Hindlimb muscle (tissue), 1 donor: ENCODE measurements around the gene UNC13B. TPM values are rescaled to one million over a fixed set of nuclear protein-coding genes. Genes with fewer than 3 reads are reported as not detected.
"Not testable (repeated sequence)": the region's sequence is repeated elsewhere in the genome, so short reads cannot be mapped to it uniquely, and the experiment has no call there.

Experiments used
- DNase-seq: peaks from one replicate; pipeline ENCODE4 v3.0.0-alpha.2; 2013
- polyA plus RNA-seq: library from polyadenylated mRNA; unstranded; fragments of 120-200 nt; gene quantifications from one replicate; pipeline ENCODE4 v1.2.1, GENCODE V29; 2013; ENCODE audit not compliant: insufficient read length

Gene UNC13B
- polyA plus RNA-seq, 1 donor, result 24.1 TPM

DNA sequence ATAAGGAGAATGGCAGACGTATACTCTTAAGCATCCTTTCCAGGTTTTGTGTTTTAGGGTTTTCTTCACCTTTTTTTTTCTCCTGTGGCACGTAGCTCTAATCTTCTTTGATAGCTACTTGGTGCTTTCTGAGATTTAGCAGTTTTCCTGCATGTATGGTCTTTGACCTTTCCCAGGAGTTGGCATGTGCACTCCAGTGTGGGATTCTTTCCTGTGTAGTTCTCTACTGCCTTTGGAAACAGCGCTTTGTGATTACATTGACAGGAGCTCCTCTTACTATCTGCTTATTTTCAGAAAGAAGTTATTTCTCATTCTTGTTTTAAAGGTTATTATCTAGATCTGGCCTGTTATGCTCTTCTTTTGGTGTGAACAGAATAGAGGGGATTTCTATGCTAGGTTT lies 65.5 kb downstream of the UNC13B start:
- DNase-seq, result no peak

DNA sequence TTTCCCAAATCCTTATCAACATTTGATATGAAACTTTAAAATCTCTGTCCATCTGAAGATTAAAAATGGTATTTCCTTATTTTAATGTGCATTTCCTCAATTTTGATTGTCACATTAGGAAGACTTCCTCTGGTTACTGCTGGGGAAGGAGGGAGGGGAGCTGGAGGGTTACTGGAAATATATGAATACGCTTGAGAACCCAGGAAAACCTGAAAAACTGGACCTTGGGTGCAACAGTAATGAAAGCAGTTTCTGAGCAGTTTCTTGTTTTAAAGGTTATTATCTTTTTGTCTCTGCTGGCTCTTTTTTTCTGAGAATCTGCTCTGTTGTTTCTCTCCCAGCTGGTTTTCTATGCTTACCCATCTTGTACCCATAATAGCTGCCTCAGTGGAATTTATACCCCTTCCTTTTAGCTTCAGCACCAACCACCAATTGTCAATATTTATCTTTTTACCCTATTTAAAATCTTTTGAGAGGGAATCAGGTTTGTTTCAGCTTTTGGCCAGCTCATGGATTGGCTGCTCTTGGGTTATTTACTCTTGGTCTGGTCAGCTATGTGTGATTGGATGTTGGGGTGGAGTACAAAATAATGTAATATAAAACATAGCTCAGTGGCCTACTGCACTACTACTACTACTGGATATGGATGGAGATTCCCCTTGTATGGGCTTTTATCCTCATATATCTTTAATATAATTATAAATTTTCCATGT lies 67.4 kb downstream of the UNC13B start:
- no peak for DNase-seq

DNA sequence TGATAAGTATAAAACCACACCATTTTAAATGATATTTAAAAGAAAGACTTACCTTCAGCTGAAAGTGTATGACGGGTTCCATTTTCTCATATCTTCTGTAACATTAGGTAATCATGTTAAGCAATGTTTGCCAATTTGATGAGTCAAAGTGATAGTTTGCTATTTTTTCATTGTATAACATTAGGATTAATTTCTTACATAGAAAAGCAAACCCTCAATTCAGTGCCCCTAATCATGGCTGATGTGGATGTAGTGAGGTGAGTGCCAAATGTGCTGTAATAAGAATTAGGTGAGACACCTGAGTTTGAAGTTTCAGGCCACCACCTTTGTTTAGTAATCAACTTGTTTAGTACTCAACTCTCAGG lies 68.0 kb downstream of the UNC13B start:
- DNase-seq, result no peak

DNA sequence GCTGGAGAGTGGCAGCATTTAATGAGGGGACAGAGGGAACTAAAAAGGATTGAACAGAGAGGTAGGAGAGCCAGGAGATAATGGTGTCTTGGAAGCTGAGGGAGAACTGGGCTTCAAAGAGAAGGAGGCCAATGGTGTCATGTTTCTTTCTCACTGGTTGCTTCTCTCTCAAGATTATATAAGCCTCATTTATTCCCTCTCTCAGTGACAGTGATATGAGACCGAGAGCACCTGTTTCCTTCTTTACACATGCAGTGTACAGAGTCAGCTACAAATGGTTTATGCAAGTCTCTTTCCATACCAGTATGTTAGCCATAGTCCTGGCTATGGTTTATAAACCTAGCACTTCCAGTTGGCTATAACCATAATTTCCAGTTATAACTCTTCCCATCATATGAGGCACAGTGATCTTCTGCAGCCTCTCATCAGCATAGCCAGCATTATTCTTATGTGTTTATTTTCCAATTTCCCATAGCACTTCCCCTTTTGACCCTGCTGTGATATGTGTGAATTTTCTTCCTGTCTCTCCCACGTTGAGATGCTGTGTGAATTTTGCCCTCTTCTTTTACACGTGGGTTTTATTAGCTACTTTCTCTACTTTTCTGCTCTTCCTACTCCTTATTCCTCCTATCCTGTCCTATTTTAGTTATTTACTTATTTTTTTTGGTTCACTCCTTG lies 71.2 kb downstream of the UNC13B start:
- DNase-seq, result no peak

DNA sequence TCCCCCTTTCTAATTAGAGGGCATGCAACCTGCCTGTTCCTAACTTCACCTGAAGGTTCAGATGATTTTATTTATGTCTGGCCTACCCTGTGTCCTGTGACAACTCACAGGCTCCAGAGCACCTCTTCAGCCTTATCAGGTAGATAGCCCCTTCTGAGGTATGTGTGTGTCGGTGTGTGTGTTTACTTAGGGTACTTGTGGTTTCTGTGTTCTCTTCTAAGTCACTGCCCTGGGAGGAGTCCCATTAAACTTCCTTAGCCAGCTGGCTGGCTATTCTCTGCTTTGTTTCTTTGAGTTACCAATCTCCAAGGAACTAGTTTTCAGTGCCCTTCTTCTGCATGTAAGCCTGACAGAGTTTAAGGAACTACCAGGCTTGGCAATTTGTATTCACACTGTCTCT lies 74.9 kb downstream of the UNC13B start:
- no peak for DNase-seq

DNA sequence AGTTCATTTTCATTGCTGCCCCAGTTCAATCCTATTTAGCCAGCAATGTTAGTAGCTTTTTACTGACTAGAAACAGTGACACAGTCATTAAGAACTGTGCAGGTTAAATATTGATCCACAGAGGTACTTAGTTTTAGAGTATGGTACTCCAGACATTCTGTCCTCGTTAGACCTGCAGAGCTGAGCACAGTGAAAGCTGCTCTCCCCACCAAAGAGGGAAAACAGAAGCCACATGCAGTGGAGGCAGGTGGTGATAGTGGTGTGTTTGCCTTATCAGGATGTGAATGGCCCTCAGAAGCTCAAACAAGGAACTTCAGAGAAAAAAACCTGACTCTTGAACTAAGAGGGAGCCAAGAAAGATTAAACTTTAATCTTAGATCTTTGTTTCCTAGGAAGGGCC lies 75.5 kb downstream of the UNC13B start:
- no peak for DNase-seq

DNA sequence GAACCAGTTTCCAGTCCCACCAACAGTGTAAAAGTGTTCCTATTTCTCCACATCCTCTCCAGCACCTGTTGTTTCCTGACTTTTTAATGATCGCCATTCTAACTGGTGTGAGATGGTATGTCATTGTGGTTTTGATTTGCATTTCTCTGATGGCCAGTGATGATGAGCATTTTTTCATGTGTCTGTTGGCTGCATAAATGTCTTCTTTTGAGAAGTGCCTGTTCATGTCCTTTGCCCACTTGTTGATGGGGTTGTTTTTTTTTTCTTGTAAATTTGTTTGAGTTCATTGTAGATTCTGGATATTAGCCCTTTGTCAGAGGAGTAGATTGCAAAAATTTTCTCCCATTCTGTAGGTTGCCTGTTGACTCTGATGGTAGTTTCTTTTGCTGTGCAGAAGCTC lies 84.1 kb downstream of the UNC13B start:
- not testable (repeated sequence) for DNase-seq

DNA sequence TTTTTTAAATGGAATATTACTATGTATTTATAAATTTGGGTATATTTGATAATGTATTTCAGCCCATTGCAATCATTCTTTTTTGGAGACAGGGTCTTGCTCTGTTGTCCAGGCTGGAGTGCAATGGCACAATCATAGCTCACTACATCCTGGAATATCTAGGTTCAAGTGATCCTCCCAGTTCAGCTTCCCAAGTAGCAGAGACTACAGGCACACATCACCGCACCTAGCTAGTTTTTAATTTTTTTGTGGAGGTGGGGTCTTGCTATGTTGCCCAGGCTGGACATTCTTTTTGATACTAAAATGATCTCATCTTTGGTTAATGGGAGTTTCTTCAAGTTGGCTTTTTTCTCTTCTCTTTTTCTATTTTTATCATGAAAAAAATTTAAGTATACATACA lies 91.3 kb downstream of the UNC13B start:
- no peak for DNase-seq

DNA sequence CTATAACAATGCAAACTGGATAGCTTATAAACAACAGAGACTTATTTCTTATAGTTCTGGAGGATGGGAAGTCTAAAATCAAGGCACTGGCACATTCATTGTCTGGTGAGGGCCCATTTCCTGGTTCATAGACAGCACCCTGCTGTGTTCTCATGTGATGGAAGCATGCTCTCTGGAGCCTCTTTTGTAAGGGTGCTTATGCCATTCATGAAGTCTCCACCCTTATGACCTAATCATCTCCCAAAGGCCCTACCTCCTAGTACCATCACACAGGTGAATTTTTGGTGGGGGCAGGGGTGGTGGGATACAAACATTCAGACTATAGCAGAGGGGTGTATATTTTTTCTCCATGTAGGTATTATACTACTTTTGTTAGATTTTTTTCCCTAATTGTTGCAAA lies 92.4 kb downstream of the UNC13B start:
- DNase-seq, result no peak

DNA sequence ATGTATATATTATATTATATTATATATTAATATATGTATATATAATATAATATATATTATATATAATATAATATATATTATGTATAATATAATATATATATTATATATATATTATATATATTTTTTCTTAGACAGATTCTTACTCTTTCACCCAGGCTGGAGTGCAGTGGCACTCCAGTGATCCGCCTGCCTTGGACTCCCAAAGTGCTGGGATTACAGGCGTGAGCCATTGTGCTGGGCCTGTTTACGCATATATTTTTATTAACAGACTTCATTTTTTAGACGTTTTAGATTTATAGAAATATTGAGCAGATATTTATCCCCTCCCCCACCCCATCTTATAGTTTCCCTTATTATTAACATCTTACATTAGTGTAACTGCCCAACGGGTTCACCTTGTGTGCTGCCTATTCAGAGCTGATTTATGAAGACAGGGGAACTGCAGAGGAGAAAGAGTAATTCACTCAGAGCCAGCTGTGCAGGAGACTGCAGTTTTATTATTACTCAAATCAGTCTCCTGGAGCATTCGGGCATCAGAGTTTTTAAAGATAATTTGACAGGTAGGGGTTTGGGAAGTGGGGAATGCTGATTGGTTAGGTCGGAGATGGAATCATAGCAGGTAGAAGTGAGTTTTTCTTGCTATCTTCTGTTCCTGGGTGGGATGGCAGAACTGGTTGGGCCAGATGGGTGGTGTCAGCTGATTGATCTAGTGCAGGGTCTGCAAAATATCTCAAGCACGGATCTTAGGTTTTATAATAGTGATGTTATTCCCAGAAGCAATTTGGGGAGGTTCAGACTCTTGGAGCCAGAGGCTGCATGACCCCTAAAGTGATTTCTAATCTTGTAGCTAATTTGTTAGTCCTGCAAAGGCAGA lies 93.4 kb downstream of the UNC13B start:
- DNase-seq, result no peak

DNA sequence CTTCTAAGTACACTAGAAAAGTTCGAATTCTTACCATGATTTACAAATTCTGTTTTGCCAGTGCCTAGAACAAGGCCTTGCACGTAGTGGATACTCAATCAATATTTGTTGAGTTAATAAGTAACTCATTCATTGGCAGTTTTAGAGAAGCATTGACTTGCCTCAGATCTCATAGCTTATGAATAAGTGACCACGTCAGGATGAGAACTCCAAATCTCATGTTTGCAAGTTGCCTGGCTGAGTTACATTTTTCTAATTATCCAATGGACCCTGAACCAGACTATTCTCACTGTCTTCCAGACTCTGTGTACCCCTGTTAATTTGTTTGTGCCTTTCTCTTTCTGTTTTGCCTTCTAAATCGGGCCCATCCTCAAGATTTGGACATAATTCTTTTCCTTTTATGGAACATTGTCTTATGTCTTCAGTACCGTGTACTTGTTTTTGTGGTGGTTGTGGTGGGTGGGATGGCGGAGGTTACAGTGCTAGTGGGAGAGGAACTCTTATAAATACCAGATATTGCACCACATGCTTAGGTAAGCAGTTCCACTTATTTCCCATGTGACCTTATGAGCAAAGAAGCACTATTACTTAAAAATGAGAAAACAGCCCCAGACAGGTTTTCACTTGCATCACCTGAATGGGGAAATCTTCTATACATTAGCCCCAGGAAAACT lies 96.3 kb downstream of the UNC13B start:
- no peak for DNase-seq

DNA sequence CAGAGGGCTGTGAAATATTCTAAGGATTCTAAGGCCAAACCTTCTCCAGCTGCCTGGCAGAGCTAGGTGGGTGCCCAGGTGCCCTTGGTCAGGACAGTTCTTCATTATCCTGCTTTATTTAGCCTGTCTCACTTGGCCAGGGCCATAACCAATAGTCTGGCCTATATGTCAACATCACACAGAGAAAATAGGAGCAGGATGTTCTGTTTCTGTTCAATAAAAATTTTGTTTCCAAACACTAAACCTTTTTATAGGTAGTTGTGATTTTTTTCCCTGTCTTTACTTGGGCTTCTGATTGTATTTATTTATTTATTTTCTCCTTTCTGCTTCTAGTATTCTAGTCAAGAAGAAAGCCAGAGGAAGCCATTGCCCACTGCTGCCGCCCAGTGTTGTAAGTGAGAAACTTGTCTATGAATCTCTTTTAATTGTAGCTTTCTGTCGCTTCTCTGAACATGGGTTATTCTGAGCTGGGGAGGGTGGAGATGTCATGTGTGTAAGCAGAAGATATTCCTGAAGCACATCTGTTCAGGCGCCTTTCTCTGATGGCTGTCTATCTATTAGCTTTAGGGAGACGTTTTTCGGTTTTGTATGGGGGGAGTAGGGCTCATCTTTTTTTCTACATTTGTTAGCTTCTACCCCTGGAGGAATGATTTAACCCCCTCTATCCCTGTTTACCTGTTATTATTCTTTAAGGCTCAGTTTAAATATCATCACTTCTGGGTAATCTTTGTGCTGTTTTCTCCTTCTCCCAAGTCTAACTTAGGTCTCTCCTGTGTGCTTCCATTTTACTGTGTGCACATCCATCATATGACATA lies 97.1 kb downstream of the UNC13B start:
- DNase-seq, result peak; percentile 75

DNA sequence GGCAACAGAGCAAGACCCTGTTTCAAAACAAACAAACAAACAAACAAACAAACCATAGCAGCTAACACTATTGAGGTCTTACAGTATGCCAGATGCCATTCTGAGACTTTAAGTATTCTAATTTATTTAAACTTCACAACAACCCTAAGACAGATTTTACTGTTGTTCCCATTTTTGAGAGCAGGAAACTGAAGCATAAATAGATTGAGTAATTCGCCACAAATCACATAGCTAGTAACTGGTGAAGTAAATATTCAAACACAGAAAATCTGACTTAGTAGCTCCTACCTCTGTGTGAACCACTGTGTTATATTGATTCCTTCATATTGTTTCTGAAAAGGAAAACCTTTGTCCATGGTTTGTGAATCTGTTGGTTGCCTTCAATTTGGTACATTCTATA lies 98.4 kb downstream of the UNC13B start:
- no peak for DNase-seq

DNA sequence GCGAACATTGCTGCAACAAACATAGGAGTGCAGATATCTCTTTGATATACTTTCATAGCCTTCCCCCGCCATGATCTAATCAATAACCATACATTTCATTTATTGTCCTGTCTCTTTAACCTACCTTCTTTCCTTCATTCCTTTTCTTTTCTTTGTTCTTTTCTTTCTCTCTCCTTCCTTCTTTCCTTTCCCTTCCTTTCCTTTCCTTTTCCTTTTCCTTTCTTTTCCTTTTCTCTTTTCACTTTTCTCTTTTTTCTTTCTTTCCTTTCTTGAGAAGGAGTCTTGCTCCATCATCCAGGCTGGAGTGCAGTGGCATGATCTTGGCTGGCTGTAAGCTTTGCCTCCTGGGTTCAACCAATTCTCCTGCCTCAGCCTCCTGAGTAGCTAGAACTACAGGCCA lies 100.3 kb downstream of the UNC13B start:
- no peak for DNase-seq

DNA sequence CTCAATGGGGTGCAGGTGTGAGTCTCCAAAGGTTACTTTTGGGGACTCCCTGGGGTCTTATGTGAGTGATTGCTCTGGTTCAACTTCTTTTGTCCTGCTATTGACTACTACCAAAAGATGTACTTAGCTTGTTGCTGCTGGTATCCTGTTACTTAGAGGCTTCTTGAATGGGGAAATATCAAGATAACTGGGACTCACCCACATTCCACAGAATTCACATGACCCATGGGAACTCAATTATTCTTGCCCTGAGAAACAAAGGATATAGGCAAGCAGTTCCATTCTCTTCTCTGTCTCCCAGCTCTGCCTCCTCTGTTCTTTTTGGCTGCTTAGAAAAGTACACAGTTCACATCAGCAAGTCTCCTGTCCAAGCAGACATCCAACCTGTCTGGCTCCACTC lies 105.9 kb downstream of the UNC13B start:
- no peak for DNase-seq

DNA sequence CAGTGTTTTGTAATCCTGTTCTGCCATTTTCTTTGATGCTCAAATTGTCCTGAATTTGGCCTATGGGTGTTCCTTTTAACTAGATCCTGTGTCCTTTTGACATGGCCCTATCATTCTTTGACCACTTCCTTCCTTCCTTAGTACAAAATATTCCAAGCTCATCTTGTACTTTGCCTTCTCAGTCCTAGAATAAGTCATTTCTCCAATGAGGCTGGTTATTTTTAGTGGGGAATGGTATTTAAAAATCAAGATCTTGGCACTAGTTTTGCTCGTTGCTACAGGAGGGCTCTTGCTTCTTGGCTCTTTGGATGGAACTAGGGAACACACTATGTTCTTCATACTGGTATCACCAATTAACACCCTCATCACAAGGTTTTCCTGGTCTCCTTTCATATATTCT lies 108.1 kb downstream of the UNC13B start:
- DNase-seq, result no peak

DNA sequence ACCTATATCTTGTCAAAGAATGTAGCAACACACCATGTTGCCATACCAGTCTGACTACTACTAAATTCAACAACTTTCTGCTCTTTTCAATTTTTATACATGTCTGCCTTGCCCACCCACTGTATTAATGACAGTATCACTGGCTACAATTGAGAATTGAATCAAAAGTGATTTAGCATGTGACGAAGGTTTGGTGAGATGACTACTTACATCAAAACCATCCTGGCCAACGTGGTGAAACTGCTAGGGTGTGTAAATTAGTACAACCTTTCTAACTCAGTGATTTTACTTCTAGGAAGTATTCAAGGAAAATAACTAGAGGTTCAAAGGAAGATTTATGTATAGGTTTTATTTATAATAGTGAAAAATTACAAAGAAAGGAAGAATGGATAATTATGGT lies 109.8 kb downstream of the UNC13B start:
- no peak for DNase-seq

DNA sequence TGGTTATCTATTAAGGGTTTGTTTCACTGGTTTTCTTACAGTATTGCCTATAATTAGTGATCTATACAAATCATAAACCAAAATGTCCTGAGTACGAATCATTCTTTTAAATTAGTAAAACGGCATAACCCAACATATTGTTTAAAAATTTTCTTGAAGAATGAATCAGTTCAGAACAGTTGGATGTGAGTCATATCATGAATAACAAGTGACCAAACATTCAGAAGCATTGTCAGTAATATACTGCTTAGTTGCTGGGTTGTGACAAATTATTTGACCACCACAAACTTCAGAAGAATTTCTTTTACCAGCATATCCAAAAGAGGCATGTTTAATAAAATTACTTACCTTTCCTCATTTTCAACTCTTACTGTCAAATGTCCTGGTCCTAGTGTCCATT lies 111.2 kb downstream of the UNC13B start:
- no peak for DNase-seq

DNA sequence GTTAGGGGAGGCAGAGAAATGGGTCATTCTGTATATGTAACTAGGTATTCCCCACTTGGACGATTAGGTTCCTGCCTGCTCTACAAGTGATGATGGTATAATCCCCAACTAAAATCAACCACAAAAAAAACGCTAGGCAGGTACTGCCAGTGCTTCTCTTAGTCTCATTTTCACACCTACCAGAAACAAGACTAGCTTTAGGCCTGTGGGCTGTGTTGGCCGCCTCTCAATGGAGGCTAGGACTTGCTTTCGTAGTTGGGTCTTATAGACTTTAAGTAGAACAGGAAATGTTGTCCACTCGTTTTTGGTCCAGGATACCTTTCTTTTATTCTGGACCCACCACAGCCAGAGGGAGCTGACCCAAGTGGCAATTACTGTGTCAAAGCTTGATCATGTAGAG lies 111.8 kb downstream of the UNC13B start:
- no peak for DNase-seq

DNA sequence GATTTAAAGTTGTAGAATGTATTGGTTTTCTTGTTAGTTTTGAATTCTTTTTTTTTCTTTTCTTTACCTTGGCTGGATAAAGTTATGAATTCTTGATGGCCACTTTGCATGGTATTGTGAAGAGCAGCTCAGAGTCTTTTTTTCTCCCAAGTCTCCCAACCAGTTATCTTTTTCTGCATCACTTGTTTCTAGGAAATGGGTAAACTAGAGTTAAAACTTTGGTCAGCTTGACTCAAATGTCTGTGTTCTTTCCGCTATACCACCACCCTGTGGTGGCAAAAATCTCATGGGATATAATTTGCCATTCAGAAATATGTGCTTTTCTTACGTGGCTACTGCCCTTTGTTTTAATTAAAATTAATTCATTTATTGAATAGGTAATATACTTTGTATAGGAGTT lies 113.2 kb downstream of the UNC13B start:
- DNase-seq, result no peak

DNA sequence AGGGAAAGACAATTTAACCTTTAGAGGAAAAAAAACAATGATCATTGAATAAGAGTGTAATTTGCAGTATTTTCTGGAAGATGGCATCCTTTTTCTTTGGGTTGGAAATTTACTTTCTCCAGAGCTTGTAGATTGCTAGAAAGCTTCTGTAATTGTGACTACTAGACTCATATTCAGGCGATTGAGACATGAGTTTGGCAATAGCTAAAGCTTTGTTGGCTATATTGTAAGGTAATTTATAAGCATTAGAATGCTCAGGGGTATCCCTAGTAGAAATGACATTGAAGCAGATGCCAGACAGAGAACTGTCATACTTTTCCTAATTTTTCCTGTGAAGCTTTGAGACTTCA lies 115.3 kb downstream of the UNC13B start:
- no peak for DNase-seq

DNA sequence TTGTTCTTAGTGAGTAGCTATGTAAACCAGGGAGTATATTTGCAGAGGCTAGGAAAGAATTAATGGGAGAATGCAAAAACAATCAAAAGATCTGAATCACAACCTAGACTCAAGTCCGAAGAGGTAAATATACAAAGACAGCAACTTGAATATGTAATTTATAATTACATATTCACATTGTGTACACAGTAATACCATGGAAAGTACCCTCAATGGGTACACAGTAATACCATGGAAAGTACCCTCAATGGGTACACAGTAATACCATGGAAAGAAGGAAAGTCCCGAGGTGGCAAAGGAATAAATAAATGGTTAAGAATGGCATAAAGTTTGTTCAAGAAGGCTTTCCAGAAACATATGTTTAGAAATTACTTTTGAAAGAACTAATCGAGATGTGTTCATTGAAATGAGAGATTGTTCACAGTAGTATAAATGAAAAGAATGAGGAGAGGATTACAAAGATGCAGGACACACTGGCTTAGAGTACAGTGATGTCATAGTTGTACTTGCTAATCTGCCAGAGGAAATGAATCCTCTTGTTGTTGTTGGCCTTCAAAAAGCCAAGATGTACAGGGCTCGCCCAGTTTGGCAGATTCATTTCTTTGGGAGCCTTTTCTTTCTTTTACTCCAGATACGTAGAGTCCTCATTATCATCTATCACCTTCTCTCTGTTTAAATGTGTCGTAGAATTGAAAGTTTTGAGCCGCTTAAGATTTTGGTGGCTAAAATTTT lies 116.0 kb downstream of the UNC13B start:
- DNase-seq, result no peak
